Measurements from ENCODE around the gene S100A10.

The S100A10 gene

DNA sequence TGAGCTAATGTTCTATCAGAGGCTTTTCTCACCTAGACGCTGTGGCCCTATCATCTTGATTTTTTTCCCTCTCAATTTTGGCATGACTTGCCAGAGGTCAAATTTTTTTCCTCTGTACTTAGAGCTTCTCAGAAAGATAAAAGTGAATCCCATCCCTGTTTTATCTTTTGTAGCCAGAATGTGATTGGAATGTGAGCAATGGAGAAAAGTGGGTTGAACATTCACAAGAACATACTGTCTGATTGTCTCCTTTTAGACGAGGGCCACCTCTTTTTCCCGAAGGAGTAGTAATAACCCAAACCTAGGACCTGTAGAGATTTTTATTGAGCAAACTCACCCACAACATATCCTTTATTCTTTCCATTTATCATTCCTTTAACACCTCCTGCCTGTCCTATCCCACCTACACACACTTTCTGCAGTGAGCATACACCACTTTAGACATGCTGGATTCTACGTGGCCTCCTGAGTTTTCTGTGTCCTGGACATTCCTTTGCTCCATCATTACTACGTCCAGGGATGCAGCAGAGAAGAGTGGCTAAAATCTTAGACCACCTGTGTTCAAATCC, 15.9 kb downstream of the S100A10 start:
- Histone ChIP-seq H3K9ac (ENCODE audit: insufficient read length, low read depth) (no peak overlapping the region), H3K4me3 (ENCODE audit: insufficient read length, low read depth) (no peak overlapping the region), H3K27me3 (ENCODE audit: insufficient read depth, insufficient read length) (no peaks in the 10 kb centered on the region), H3K9me3 (ENCODE audit: insufficient read depth, low read length) (no peaks in the 10 kb centered on the region), H3K4me1 (ENCODE audit: insufficient read depth, insufficient read length) (no peaks in the 10 kb centered on the region), H3K36me3 (ENCODE audit: insufficient read depth, insufficient read length, low read length) (peaks cover 26% of the 10 kb centered on the region)
- DNase-seq (ENCODE audit: low read depth, low spot score): no peak
- TF ChIP-seq YY1 (IDR thresholded peaks at IDR 0.05; ENCODE audit: insufficient read depth, insufficient read length): no peak
- no peak for TF ChIP-seq ZNF274 (IDR thresholded peaks at IDR 0.05; ENCODE audit: low read depth, low read length)
- TF ChIP-seq SUZ12 (IDR thresholded peaks at IDR 0.05; ENCODE audit: extremely low read depth, insufficient read depth, insufficient read length): no peak

- DNase-seq (ENCODE audit: low read depth, low spot score): no peak
- TF ChIP-seq ZNF274 (IDR thresholded peaks at IDR 0.05; ENCODE audit: low read depth, low read length): no peak
- no peak for TF ChIP-seq YY1 (IDR thresholded peaks at IDR 0.05; ENCODE audit: insufficient read depth, insufficient read length)
- no peak for TF ChIP-seq SUZ12 (IDR thresholded peaks at IDR 0.05; ENCODE audit: extremely low read depth, insufficient read depth, insufficient read length)
- Histone ChIP-seq H3K36me3 (ENCODE audit: insufficient read depth, insufficient read length, low read length) (peaks cover 18% of the 10 kb centered on the region), H3K4me1 (ENCODE audit: insufficient read depth, insufficient read length) (no peaks in the 10 kb centered on the region), H3K9ac (ENCODE audit: insufficient read length, low read depth) (no peak overlapping the region), H3K27me3 (ENCODE audit: insufficient read depth, insufficient read length) (no peaks in the 10 kb centered on the region), H3K4me3 (ENCODE audit: insufficient read length, low read depth) (no peak overlapping the region), H3K9me3 (ENCODE audit: insufficient read depth, low read length) (no peaks in the 10 kb centered on the region)
Measured at GRCh38 chr1:151976858-151977257, 16.8 kb downstream of the S100A10 start.

GRCh38 chr1:151976015-151976343, 17.7 kb downstream of the S100A10 start:
- H3K9me3 ChIP-seq (ENCODE audit: insufficient read depth, low read length): no peaks in the 10 kb centered on the region
- no peak overlapping the region for H3K9ac ChIP-seq (ENCODE audit: insufficient read length, low read depth)
- no peak for TF ChIP-seq ZNF274 (IDR thresholded peaks at IDR 0.05; ENCODE audit: low read depth, low read length)
- H3K4me3 ChIP-seq (ENCODE audit: insufficient read length, low read depth): no peak overlapping the region
- peaks cover 10% of the 10 kb centered on the region for H3K36me3 ChIP-seq (ENCODE audit: insufficient read depth, insufficient read length, low read length)
- H3K27me3 ChIP-seq (ENCODE audit: insufficient read depth, insufficient read length): no peaks in the 10 kb centered on the region
- DNase-seq (ENCODE audit: low read depth, low spot score): no peak
- no peaks in the 10 kb centered on the region for H3K4me1 ChIP-seq (ENCODE audit: insufficient read depth, insufficient read length)

DNA sequence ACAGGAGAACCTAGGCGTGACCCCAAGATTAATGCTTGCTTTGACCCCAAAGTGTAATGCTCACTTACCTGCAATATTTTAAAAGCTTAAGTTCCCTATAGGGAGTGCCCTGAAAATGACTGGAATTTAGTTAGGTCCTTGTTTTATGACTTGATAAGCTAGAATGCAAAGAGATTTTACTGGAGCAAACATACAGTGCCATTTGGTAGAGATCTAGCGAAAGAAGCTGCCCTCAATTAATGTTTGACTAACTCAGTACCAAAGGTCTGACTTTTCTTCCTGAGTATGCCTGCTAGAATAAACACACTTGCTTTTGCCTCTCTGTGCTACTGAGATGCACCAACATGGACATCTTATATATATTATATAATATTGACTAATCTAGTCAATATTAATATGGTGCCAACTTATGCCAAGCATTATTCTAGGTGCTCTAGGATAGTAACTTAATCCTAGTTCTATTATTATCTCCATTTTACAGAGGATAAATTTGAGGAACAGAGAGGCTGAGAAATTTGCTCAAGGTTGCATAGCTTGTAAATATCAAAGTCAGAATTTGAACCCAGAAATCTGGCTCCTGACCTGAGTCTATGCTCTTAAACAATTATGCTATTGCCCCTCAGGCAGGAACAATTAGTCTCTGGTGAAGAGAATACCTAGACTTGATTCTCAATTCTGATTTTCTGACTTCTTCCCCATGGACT, 18.2 kb downstream of the S100A10 start:
- TF ChIP-seq SUZ12 (IDR thresholded peaks at IDR 0.05; ENCODE audit: extremely low read depth, insufficient read depth, insufficient read length) (no peak), ZNF274 (IDR thresholded peaks at IDR 0.05; ENCODE audit: low read depth, low read length) (no peak), YY1 (IDR thresholded peaks at IDR 0.05; ENCODE audit: insufficient read depth, insufficient read length) (no peak)
- H3K36me3 ChIP-seq (ENCODE audit: insufficient read depth, insufficient read length, low read length): peaks cover 5% of the 10 kb centered on the region
- no peak overlapping the region for H3K4me3 ChIP-seq (ENCODE audit: insufficient read length, low read depth)
- DNase-seq (ENCODE audit: low read depth, low spot score): no peak
- H3K9ac ChIP-seq (ENCODE audit: insufficient read length, low read depth): no peak overlapping the region
- H3K27me3 ChIP-seq (ENCODE audit: insufficient read depth, insufficient read length): no peaks in the 10 kb centered on the region
- H3K4me1 ChIP-seq (ENCODE audit: insufficient read depth, insufficient read length): no peaks in the 10 kb centered on the region
- no peaks in the 10 kb centered on the region for H3K9me3 ChIP-seq (ENCODE audit: insufficient read depth, low read length)

- H3K9ac ChIP-seq (ENCODE audit: insufficient read length, low read depth): no peak overlapping the region
- no peaks in the 10 kb centered on the region for H3K9me3 ChIP-seq (ENCODE audit: insufficient read depth, low read length)
- TF ChIP-seq SUZ12 (IDR thresholded peaks at IDR 0.05; ENCODE audit: extremely low read depth, insufficient read depth, insufficient read length): no peak
- no peak for TF ChIP-seq YY1 (IDR thresholded peaks at IDR 0.05; ENCODE audit: insufficient read depth, insufficient read length)
- no peak for TF ChIP-seq ZNF274 (IDR thresholded peaks at IDR 0.05; ENCODE audit: low read depth, low read length)
- no peaks in the 10 kb centered on the region for H3K36me3 ChIP-seq (ENCODE audit: insufficient read depth, insufficient read length, low read length)
- no peak overlapping the region for H3K4me3 ChIP-seq (ENCODE audit: insufficient read length, low read depth)
- H3K27me3 ChIP-seq (ENCODE audit: insufficient read depth, insufficient read length): no peaks in the 10 kb centered on the region
- H3K4me1 ChIP-seq (ENCODE audit: insufficient read depth, insufficient read length): no peaks in the 10 kb centered on the region
- DNase-seq (ENCODE audit: low read depth, low spot score): peak; percentile 71
Measured at GRCh38 chr1:151972542-151973248, 21.0 kb downstream of the S100A10 start.

GRCh38 chr1:151970626-151971025, 23.0 kb downstream of the S100A10 start:
- TF ChIP-seq YY1 (IDR thresholded peaks at IDR 0.05; ENCODE audit: insufficient read depth, insufficient read length) (no peak), ZNF274 (IDR thresholded peaks at IDR 0.05; ENCODE audit: low read depth, low read length) (no peak), SUZ12 (IDR thresholded peaks at IDR 0.05; ENCODE audit: extremely low read depth, insufficient read depth, insufficient read length) (no peak)
- no peak overlapping the region for H3K4me3 ChIP-seq (ENCODE audit: insufficient read length, low read depth)
- H3K36me3 ChIP-seq (ENCODE audit: insufficient read depth, insufficient read length, low read length): no peaks in the 10 kb centered on the region
- no peaks in the 10 kb centered on the region for H3K27me3 ChIP-seq (ENCODE audit: insufficient read depth, insufficient read length)
- no peaks in the 10 kb centered on the region for H3K4me1 ChIP-seq (ENCODE audit: insufficient read depth, insufficient read length)
- no peaks in the 10 kb centered on the region for H3K9me3 ChIP-seq (ENCODE audit: insufficient read depth, low read length)
- DNase-seq (ENCODE audit: low read depth, low spot score): no peak
- no peak overlapping the region for H3K9ac ChIP-seq (ENCODE audit: insufficient read length, low read depth)

- TF ChIP-seq SUZ12 (IDR thresholded peaks at IDR 0.05; ENCODE audit: extremely low read depth, insufficient read depth, insufficient read length) (no peak), YY1 (IDR thresholded peaks at IDR 0.05; ENCODE audit: insufficient read depth, insufficient read length) (no peak), ZNF274 (IDR thresholded peaks at IDR 0.05; ENCODE audit: low read depth, low read length) (no peak)
- H3K9me3 ChIP-seq (ENCODE audit: insufficient read depth, low read length): no peaks in the 10 kb centered on the region
- no peaks in the 10 kb centered on the region for H3K36me3 ChIP-seq (ENCODE audit: insufficient read depth, insufficient read length, low read length)
- no peaks in the 10 kb centered on the region for H3K27me3 ChIP-seq (ENCODE audit: insufficient read depth, insufficient read length)
- H3K9ac ChIP-seq (ENCODE audit: insufficient read length, low read depth): no peak overlapping the region
- no peak for DNase-seq (ENCODE audit: low read depth, low spot score)
- H3K4me1 ChIP-seq (ENCODE audit: insufficient read depth, insufficient read length): no peaks in the 10 kb centered on the region
- H3K4me3 ChIP-seq (ENCODE audit: insufficient read length, low read depth): no peak overlapping the region
Measured at GRCh38 chr1:151970128-151970527, 23.5 kb downstream of the S100A10 start.

Measured in NT2/D1 (cell line).